Measurements from ENCODE around the gene UBB. TPM values are rescaled to one million over a fixed set of nuclear protein-coding genes. Genes with fewer than 3 reads are reported as not detected.

Gene UBB
- total and polyA plus RNA-seq, 2 experiments from 2014 or later = 786 to 1,286 TPM

- Histone ChIP-seq H3K4me1 (ENCODE audit: insufficient read depth) (no peaks in the 10 kb centered on the region), H3K4me2 (ENCODE audit: unreplicated experiment) (no peak overlapping the region), H3K27ac (no peak overlapping the region), H3K4me3 (no peak overlapping the region), H2AFZ (no peak overlapping the region), H3K79me2 (ENCODE audit: insufficient read depth) (no peaks in the 10 kb centered on the region), H3K9me3 (ENCODE audit: low read depth) (no peaks in the 10 kb centered on the region), H3K36me3 (ENCODE audit: low read depth) (no peaks in the 10 kb centered on the region), H4K20me1 (ENCODE audit: insufficient read depth) (no peaks in the 10 kb centered on the region), H3K27me3 (replicated peaks; ENCODE audit: insufficient read depth) (no peaks in the 10 kb centered on the region), H3K9ac (no peak overlapping the region), H3F3A (ENCODE audit: insufficient read depth) (no peaks in the 10 kb centered on the region; the same call in 1 of the 2 replicates), H3K9me2 (ENCODE audit: insufficient read depth) (no peaks in the 10 kb centered on the region)
- in situ Hi-C loops (cut with MboI) = no loop called here
- TF ChIP-seq EZH2phosphoT487 (IDR thresholded peaks at IDR 0.05; ENCODE audit: insufficient read depth, low read depth) (no peak), EZH2 (IDR thresholded peaks at IDR 0.05; ENCODE audit: insufficient read depth, poor library complexity, severe bottlenecking) (no peak)
- 44 to 51% methylated on average over 4 of the region's 4 CpGs for WGBS, 2 experiments (ENCODE audit: low coverage in 1 of 2, low lambda C conversion rate in 2 of 2, missing lambda C conversion rate in 2 of 2)
- peak; percentile 70 for DNase-seq
These were observed 37.9 kb upstream of the UBB start for GRCh38 chr17:16342979-16343378.

- H3K36me3 ChIP-seq (ENCODE audit: low read depth) = no peaks in the 10 kb centered on the region
- H3K27ac ChIP-seq = no peak overlapping the region
- H3K27me3 ChIP-seq (replicated peaks; ENCODE audit: insufficient read depth) = no peaks in the 10 kb centered on the region
- H3K9me3 ChIP-seq (ENCODE audit: low read depth) = no peaks in the 10 kb centered on the region
- DNase-seq = no peak
- WGBS, 2 experiments (ENCODE audit: low coverage in 1 of 2, low lambda C conversion rate in 2 of 2, missing lambda C conversion rate in 2 of 2) = 96 to 99% methylated on average over 3 of the region's 3 CpGs
- no peak overlapping the region for H2AFZ ChIP-seq
- H3F3A ChIP-seq (ENCODE audit: insufficient read depth) = no peaks in the 10 kb centered on the region; the same call in 1 of the 2 replicates
- no peak overlapping the region for H3K9ac ChIP-seq
- H3K9me2 ChIP-seq (ENCODE audit: insufficient read depth) = no peaks in the 10 kb centered on the region
- H3K79me2 ChIP-seq (ENCODE audit: insufficient read depth) = no peaks in the 10 kb centered on the region
- no peak overlapping the region for H3K4me3 ChIP-seq
- in situ Hi-C loops (cut with MboI) = no loop called here
- H3K4me1 ChIP-seq (ENCODE audit: insufficient read depth) = no peaks in the 10 kb centered on the region
- no peak for TF ChIP-seq EZH2 (IDR thresholded peaks at IDR 0.05; ENCODE audit: insufficient read depth, poor library complexity, severe bottlenecking)
- TF ChIP-seq EZH2phosphoT487 (IDR thresholded peaks at IDR 0.05; ENCODE audit: insufficient read depth, low read depth) = no peak
- no peak overlapping the region for H3K4me2 ChIP-seq (ENCODE audit: unreplicated experiment)
- no peaks in the 10 kb centered on the region for H4K20me1 ChIP-seq (ENCODE audit: insufficient read depth)
These were observed 37.3 kb upstream of the UBB start for GRCh38 chr17:16343569-16343968.

GRCh38 chr17:16345565-16345964 lies 35.3 kb upstream of the UBB start:
- no peaks in the 10 kb centered on the region for H3K79me2 ChIP-seq (ENCODE audit: insufficient read depth)
- no peaks in the 10 kb centered on the region for H3K36me3 ChIP-seq (ENCODE audit: low read depth)
- no peaks in the 10 kb centered on the region for H3K27me3 ChIP-seq (replicated peaks; ENCODE audit: insufficient read depth)
- H3K4me1 ChIP-seq (ENCODE audit: insufficient read depth) = no peaks in the 10 kb centered on the region
- DNase-seq = no peak
- H3K9me2 ChIP-seq (ENCODE audit: insufficient read depth) = no peaks in the 10 kb centered on the region
- H3K27ac ChIP-seq = no peak overlapping the region
- in situ Hi-C loops (cut with MboI) = no loop called here
- H3F3A ChIP-seq (ENCODE audit: insufficient read depth) = no peaks in the 10 kb centered on the region
- no peak overlapping the region for H2AFZ ChIP-seq
- H3K4me3 ChIP-seq = no peak overlapping the region
- TF ChIP-seq EZH2phosphoT487 (IDR thresholded peaks at IDR 0.05; ENCODE audit: insufficient read depth, low read depth) (no peak), EZH2 (IDR thresholded peaks at IDR 0.05; ENCODE audit: insufficient read depth, poor library complexity, severe bottlenecking) (no peak)
- WGBS, 2 experiments (ENCODE audit: low coverage in 1 of 2, low lambda C conversion rate in 2 of 2, missing lambda C conversion rate in 2 of 2) = 97 to 99% methylated on average over 5 of the region's 5 CpGs
- H4K20me1 ChIP-seq (ENCODE audit: insufficient read depth) = no peaks in the 10 kb centered on the region
- no peak overlapping the region for H3K4me2 ChIP-seq (ENCODE audit: unreplicated experiment)
- no peak overlapping the region for H3K9ac ChIP-seq
- H3K9me3 ChIP-seq (ENCODE audit: low read depth) = no peaks in the 10 kb centered on the region

GRCh38 chr17:16346721-16347271 lies 34.1 kb upstream of the UBB start:
- Histone ChIP-seq H3K27ac (no peak overlapping the region), H2AFZ (no peak overlapping the region), H3K27me3 (replicated peaks; ENCODE audit: insufficient read depth) (no peaks in the 10 kb centered on the region), H3K36me3 (ENCODE audit: low read depth) (no peaks in the 10 kb centered on the region), H3K9me3 (ENCODE audit: low read depth) (no peaks in the 10 kb centered on the region), H4K20me1 (ENCODE audit: insufficient read depth) (no peaks in the 10 kb centered on the region), H3K4me3 (no peak overlapping the region), H3K9me2 (ENCODE audit: insufficient read depth) (no peaks in the 10 kb centered on the region), H3K9ac (no peak overlapping the region), H3F3A (ENCODE audit: insufficient read depth) (peaks cover 8% of the 10 kb centered on the region), H3K4me2 (ENCODE audit: unreplicated experiment) (no peak overlapping the region), H3K79me2 (ENCODE audit: insufficient read depth) (no peaks in the 10 kb centered on the region), H3K4me1 (ENCODE audit: insufficient read depth) (peaks cover 4% of the 10 kb centered on the region; the same call in 1 of the 2 replicates)
- no peak for DNase-seq
- TF ChIP-seq EZH2 (IDR thresholded peaks at IDR 0.05; ENCODE audit: insufficient read depth, poor library complexity, severe bottlenecking) (no peak), EZH2phosphoT487 (IDR thresholded peaks at IDR 0.05; ENCODE audit: insufficient read depth, low read depth) (no peak)
- WGBS, 2 experiments (ENCODE audit: low coverage in 1 of 2, low lambda C conversion rate in 2 of 2, missing lambda C conversion rate in 2 of 2) = 94 to 97% methylated on average over 6 of the region's 6 CpGs
- in situ Hi-C loops (cut with MboI) = no loop called here

All from GM23248 (cell line).